ENCODE data around the gene CRYBG1.

Gene CRYBG1

DNA sequence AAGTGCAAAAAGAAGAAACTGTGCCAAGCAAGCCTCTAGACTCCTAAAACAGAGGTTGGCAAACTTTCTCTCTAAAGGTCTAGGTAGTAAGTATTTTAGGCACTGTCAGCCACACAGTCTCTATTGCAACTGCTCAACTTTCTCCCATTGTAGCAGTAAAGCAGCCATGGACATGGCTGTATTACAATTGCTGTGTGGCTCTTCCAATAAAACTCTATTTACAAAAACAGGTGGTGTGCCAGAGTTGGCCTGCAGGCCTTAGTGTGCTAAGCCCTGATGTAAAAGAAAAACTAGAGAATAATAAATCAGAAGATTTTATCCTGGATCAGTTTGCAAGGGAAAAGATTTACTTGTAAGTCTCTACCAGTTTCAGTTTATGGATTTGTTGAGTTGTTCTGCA lies 74.0 kb downstream of the CRYBG1 start:
- CTCF ChIA-PET, result interaction anchor here (1.0 kb wide), 1 partner anchor 132 kb away, joined by 3 read pairs; no protein-coding TSS in a partner anchor
- DNase-seq, result no peak
- H3K9me3 ChIP-seq (ENCODE audit: control extremely low read depth in 1 of 5, control insufficient read depth in 4 of 5, insufficient read depth in 2 of 5, low read depth in 1 of 5, low read length in 4 of 5), result no peaks in the 10 kb centered on the region

DNA sequence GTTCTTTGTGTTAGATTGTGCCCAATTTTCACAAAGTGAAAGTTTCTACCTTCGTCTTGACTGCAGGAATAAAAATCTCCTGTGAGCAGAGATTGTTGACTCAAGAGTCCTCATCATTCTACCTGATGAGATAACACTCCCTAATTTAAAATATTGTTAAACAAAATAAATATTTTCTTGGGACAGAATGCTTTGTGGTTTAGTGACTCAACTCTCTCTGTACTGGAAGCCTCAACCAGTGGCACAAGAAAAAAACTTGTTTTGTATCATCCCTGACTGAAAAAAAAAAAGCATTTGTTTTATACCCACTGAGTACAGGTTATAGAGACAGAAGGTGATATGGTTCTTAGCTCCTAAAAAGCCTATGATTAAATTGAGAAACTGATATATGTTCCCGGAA lies 78.9 kb downstream of the CRYBG1 start:
- ChIA-PET CTCF (interaction anchor here (0.6 to 13.7 kb wide), 3 partner anchors 79 to 131 kb away, joined by 3 to 309 read pairs (median 4); no protein-coding TSS in a partner anchor), POLR2A (no interaction called here)
- H3K4me1 ChIP-seq (ENCODE audit: control extremely low read depth in 1 of 4, control insufficient read depth in 4 of 4, insufficient read depth in 4 of 4, low read length in 3 of 4), result no peaks in the 10 kb centered on the region
- H3K27me3 ChIP-seq (replicated peaks in 2 of 5; ENCODE audit: control insufficient read depth in 4 of 5, insufficient read depth in 5 of 5, low read length in 4 of 5), result peaks cover 0 to 25% (median 4%) of the 10 kb centered on the region in 5 experiments
- no CpG with 5 or more reads among the region's 2 CpGs for WGBS (ENCODE audit: insufficient coverage)
- no peak overlapping the region for H3K4me3 ChIP-seq (ENCODE audit: control insufficient read depth in 1 of 7, extremely low read depth in 1 of 7, insufficient read depth in 4 of 7, low read depth in 2 of 7, low read length in 6 of 7)
- no peaks in the 10 kb centered on the region for H3K9me3 ChIP-seq (ENCODE audit: control extremely low read depth in 1 of 5, control insufficient read depth in 4 of 5, insufficient read depth in 2 of 5, low read depth in 1 of 5, low read length in 4 of 5)
- DNase-seq, result no peak
- H3K36me3 ChIP-seq (ENCODE audit: control insufficient read depth in 4 of 4, insufficient read depth in 4 of 4, low read length in 3 of 4), result no peaks in the 10 kb centered on the region
- H3K27ac ChIP-seq (ENCODE audit: insufficient read depth in 1 of 2, low read depth in 1 of 2, low read length in 2 of 2, poor library complexity in 1 of 2, severe bottlenecking in 2 of 2), result no peak overlapping the region

More for the DNA sequence above, 74.0 kb downstream of the CRYBG1 start:
- H3K4me3 ChIP-seq (ENCODE audit: control insufficient read depth in 1 of 7, extremely low read depth in 1 of 7, insufficient read depth in 4 of 7, low read depth in 2 of 7, low read length in 6 of 7), result no peak overlapping the region
- no peak overlapping the region for H3K27ac ChIP-seq (ENCODE audit: insufficient read depth in 1 of 2, low read depth in 1 of 2, low read length in 2 of 2, poor library complexity in 1 of 2, severe bottlenecking in 2 of 2)
- no peaks in the 10 kb centered on the region for H3K4me1 ChIP-seq (ENCODE audit: control extremely low read depth in 1 of 4, control insufficient read depth in 4 of 4, insufficient read depth in 4 of 4, low read length in 3 of 4)
- POLR2A ChIA-PET, result no interaction called here
- H3K36me3 ChIP-seq (ENCODE audit: control insufficient read depth in 4 of 4, insufficient read depth in 4 of 4, low read length in 3 of 4), result no peaks in the 10 kb centered on the region
- H3K27me3 ChIP-seq (replicated peaks in 2 of 5; ENCODE audit: control insufficient read depth in 4 of 5, insufficient read depth in 5 of 5, low read length in 4 of 5), result peaks cover 0 to 6% (median 0%) of the 10 kb centered on the region in 5 experiments

DNA sequence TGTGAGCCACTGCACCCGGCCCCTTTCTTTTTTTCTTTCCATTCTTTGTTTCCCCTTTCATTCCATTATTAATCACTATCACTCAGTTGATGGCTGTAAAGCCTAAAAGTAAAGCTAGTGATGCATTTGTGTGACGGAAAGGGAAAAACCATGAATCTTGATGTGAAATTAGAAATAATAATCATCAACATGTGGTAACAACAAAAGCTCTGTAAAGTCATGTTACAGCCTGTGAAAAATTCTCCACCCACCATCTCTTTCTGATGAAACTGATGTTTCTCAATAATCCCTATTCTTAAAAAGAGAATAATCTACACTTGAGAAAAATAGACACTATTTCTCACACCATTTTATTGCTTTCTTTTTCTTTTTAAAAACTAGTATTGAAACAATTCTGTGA lies 80.0 kb downstream of the CRYBG1 start:
- Histone ChIP-seq H3K9me3 (ENCODE audit: control extremely low read depth in 1 of 5, control insufficient read depth in 4 of 5, insufficient read depth in 2 of 5, low read depth in 1 of 5, low read length in 4 of 5) (no peaks in the 10 kb centered on the region), H3K4me1 (ENCODE audit: control extremely low read depth in 1 of 4, control insufficient read depth in 4 of 4, insufficient read depth in 4 of 4, low read length in 3 of 4) (no peaks in the 10 kb centered on the region), H3K36me3 (ENCODE audit: control insufficient read depth in 4 of 4, insufficient read depth in 4 of 4, low read length in 3 of 4) (no peaks in the 10 kb centered on the region), H3K27me3 (replicated peaks in 2 of 5; ENCODE audit: control insufficient read depth in 4 of 5, insufficient read depth in 5 of 5, low read length in 4 of 5) (peaks cover 0 to 25% (median 4%) of the 10 kb centered on the region in 5 experiments), H3K27ac (ENCODE audit: insufficient read depth in 1 of 2, low read depth in 1 of 2, low read length in 2 of 2, poor library complexity in 1 of 2, severe bottlenecking in 2 of 2) (no peak overlapping the region), H3K4me3 (ENCODE audit: control insufficient read depth in 1 of 7, extremely low read depth in 1 of 7, insufficient read depth in 4 of 7, low read depth in 2 of 7, low read length in 6 of 7) (no peak overlapping the region)
- CTCF ChIA-PET, result interaction anchor here (1.5 to 13.7 kb wide), 4 partner anchors 107 to 539 kb away, joined by 4 to 309 read pairs (median 6); no protein-coding TSS in a partner anchor
- POLR2A ChIA-PET, result no interaction called here
- no CpG with 5 or more reads among the region's 2 CpGs for WGBS (ENCODE audit: insufficient coverage)
- no peak for DNase-seq

DNA sequence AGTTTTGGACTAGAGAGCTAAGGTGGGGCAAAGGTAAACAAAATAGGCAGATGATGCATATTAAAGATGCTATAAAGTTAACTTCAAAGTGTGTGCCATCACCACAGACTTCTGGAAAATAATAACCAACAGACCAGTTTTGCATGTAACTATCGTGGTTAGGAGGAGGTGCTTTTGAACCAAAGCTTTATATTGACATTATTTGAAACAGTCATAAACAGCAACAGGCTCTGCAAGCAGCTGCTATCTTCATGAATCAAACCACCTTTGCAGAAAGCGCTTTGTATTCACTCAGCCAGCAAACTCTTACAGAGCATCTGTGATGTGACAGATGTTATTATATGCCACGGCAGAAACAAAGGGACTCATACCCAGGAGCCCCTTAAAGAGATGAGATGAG lies 81.9 kb downstream of the CRYBG1 start:
- Histone ChIP-seq H3K4me1 (ENCODE audit: control extremely low read depth in 1 of 4, control insufficient read depth in 4 of 4, insufficient read depth in 4 of 4, low read length in 3 of 4) (peaks cover 0 to 9% (median under 1%) of the 10 kb centered on the region in 4 experiments), H3K4me3 (ENCODE audit: control insufficient read depth in 1 of 7, extremely low read depth in 1 of 7, insufficient read depth in 4 of 7, low read depth in 2 of 7, low read length in 6 of 7) (no peak overlapping the region), H3K27ac (ENCODE audit: insufficient read depth in 1 of 2, low read depth in 1 of 2, low read length in 2 of 2, poor library complexity in 1 of 2, severe bottlenecking in 2 of 2) (no peak overlapping the region), H3K27me3 (replicated peaks in 2 of 5; ENCODE audit: control insufficient read depth in 4 of 5, insufficient read depth in 5 of 5, low read length in 4 of 5) (peaks cover 0 to 25% (median 4%) of the 10 kb centered on the region in 5 experiments), H3K36me3 (ENCODE audit: control insufficient read depth in 4 of 4, insufficient read depth in 4 of 4, low read length in 3 of 4) (no peaks in the 10 kb centered on the region), H3K9me3 (ENCODE audit: control extremely low read depth in 1 of 5, control insufficient read depth in 4 of 5, insufficient read depth in 2 of 5, low read depth in 1 of 5, low read length in 4 of 5) (no peaks in the 10 kb centered on the region)
- DNase-seq, result no peak
- WGBS (ENCODE audit: insufficient coverage), result 100% methylated on average over 1 of the region's 3 CpGs
- ChIA-PET CTCF (interaction anchor here (0.8 to 13.7 kb wide), 9 partner anchors 25 to 537 kb away, joined by 3 to 309 read pairs (median 4); no protein-coding TSS in a partner anchor), POLR2A (no interaction called here)

DNA sequence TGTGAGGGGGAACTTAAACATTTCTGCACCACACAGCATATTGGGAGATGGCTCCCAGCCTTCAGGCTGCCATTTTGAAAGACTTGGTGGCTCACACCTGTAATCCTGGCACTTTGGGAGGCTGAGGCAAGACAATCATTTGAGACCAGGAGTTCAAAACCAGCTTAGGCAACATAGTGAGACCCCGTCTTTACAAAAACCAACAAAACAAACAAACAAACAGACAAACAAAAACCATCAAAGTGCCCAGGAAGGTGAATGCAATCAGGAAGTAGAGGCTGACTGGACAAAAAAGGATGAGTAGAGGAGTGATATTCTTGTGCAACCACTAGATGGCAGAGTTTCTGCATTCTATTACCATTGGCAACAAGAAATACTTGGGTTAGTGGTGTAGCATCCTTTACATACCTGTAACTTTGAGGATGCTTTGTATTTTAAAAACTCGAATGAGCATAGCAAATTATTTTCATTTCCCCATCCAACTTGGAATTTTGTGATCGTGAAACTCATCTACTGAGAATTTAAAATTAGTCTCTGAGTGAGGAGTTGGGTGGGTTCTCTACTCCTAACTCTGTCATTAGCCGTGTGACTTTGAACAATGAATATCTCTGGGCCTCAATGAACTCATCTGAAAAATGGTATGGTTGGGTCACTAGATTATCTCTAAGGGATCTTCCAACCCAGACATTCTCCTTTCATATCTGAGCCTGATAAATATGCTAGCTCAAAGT lies 84.4 kb downstream of the CRYBG1 start:
- H3K4me1 ChIP-seq (ENCODE audit: control extremely low read depth in 1 of 4, control insufficient read depth in 4 of 4, insufficient read depth in 4 of 4, low read length in 3 of 4), result peaks cover 12 to 34% (median 20%) of the 10 kb centered on the region in 4 experiments
- H3K9me3 ChIP-seq (ENCODE audit: control extremely low read depth in 1 of 5, control insufficient read depth in 4 of 5, insufficient read depth in 2 of 5, low read depth in 1 of 5, low read length in 4 of 5), result no peaks in the 10 kb centered on the region
- no peaks in the 10 kb centered on the region for H3K36me3 ChIP-seq (ENCODE audit: control insufficient read depth in 4 of 4, insufficient read depth in 4 of 4, low read length in 3 of 4)
- H3K4me3 ChIP-seq (ENCODE audit: control insufficient read depth in 1 of 7, extremely low read depth in 1 of 7, insufficient read depth in 4 of 7, low read depth in 2 of 7, low read length in 6 of 7), result no peak overlapping the region
- DNase-seq, result peak; percentile 75 to 83 (median 83)
- peaks cover 0 to 19% (median 2%) of the 10 kb centered on the region in 5 experiments for H3K27me3 ChIP-seq (replicated peaks in 2 of 5; ENCODE audit: control insufficient read depth in 4 of 5, insufficient read depth in 5 of 5, low read length in 4 of 5)
- ChIA-PET POLR2A (no interaction called here), CTCF (interaction anchor here (0.6 to 13.7 kb wide), 31 partner anchors 17 to 553 kb away, joined by 3 to 309 read pairs (median 3); partner anchors contain the start of gene ATG5)
- WGBS (ENCODE audit: insufficient coverage), result no CpG with 5 or more reads among the region's 4 CpGs
- no peak overlapping the region for H3K27ac ChIP-seq (ENCODE audit: insufficient read depth in 1 of 2, low read depth in 1 of 2, low read length in 2 of 2, poor library complexity in 1 of 2, severe bottlenecking in 2 of 2)

DNA sequence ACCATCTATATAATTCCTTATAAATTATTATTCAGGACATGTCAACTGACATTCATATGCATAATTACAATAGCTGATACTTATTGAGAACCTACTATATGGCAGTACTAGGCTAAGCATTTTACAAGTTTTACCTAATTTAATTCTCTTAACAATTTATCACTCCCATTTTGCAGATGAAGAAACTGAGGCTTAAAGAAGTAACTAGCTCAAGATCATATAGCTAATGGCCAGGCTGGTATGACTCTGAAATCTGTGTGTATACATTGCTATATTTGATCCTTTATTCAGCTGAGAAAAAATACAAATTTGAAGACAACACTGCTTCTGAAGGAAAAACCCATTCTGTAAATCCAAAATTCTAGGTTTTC lies 85.0 kb downstream of the CRYBG1 start:
- Histone ChIP-seq H3K36me3 (ENCODE audit: control insufficient read depth in 4 of 4, insufficient read depth in 4 of 4, low read length in 3 of 4) (no peaks in the 10 kb centered on the region), H3K4me3 (ENCODE audit: control insufficient read depth in 1 of 7, extremely low read depth in 1 of 7, insufficient read depth in 4 of 7, low read depth in 2 of 7, low read length in 6 of 7) (no peak overlapping the region), H3K4me1 (ENCODE audit: control extremely low read depth in 1 of 4, control insufficient read depth in 4 of 4, insufficient read depth in 4 of 4, low read length in 3 of 4) (peaks cover 17 to 39% (median 24%) of the 10 kb centered on the region in 4 experiments), H3K9me3 (ENCODE audit: control extremely low read depth in 1 of 5, control insufficient read depth in 4 of 5, insufficient read depth in 2 of 5, low read depth in 1 of 5, low read length in 4 of 5) (no peaks in the 10 kb centered on the region), H3K27me3 (replicated peaks in 2 of 5; ENCODE audit: control insufficient read depth in 4 of 5, insufficient read depth in 5 of 5, low read length in 4 of 5) (peaks cover 0 to 15% (median 2%) of the 10 kb centered on the region in 5 experiments), H3K27ac (ENCODE audit: insufficient read depth in 1 of 2, low read depth in 1 of 2, low read length in 2 of 2, poor library complexity in 1 of 2, severe bottlenecking in 2 of 2) (no peak overlapping the region)
- DNase-seq, result no peak
- ChIA-PET POLR2A (interaction anchor here (0.6 kb wide), 1 partner anchor 349 kb away, joined by 3 read pairs; no protein-coding TSS in a partner anchor), CTCF (interaction anchor here (0.6 to 13.7 kb wide), 32 partner anchors 17 to 552 kb away, joined by 3 to 309 read pairs (median 3); partner anchors contain the start of gene ATG5)

DNA sequence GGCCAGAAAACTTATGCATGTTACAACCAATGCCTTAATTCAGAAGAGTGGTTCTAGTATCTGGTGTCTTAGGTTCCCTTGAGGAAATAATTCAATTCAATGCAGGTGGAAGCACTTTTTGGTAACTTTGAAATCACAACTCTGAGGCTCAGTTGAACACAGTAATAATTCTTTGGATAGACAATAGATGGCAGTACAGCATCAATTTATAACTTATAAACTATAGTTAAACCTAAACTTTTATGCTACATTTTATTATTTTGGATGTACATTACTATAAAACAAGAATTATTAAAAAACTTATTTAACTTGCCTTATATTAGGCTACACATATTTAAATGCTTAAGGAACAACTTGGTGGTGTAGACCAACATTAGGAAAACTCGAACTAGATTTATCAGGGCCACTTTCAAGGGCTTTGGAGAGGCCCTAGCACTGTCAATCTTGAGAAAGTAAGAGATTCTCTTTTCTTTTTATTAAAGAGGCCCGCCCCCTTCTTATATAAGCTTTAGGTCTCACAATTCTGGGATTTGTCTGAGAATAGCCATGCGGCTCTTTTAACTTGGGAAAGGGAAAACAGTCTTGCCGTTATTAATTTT lies 85.9 kb downstream of the CRYBG1 start:
- whole genome bisulfite sequencing (ENCODE audit: insufficient coverage), result 71% methylated on average over 1 of the region's 4 CpGs
- H3K4me3 ChIP-seq (ENCODE audit: control insufficient read depth in 1 of 7, extremely low read depth in 1 of 7, insufficient read depth in 4 of 7, low read depth in 2 of 7, low read length in 6 of 7), result no peak overlapping the region
- ChIA-PET CTCF (interaction anchor here (0.7 to 13.7 kb wide), 13 partner anchors 26 to 139 kb away, joined by 3 to 309 read pairs (median 4); no protein-coding TSS in a partner anchor), POLR2A (no interaction called here)
- H3K27me3 ChIP-seq (replicated peaks in 2 of 5; ENCODE audit: control insufficient read depth in 4 of 5, insufficient read depth in 5 of 5, low read length in 4 of 5), result peaks cover 0 to 9% (median 2%) of the 10 kb centered on the region in 5 experiments
- H3K4me1 ChIP-seq (ENCODE audit: control extremely low read depth in 1 of 4, control insufficient read depth in 4 of 4, insufficient read depth in 4 of 4, low read length in 3 of 4), result peaks cover 17 to 48% (median 29%) of the 10 kb centered on the region in 4 experiments
- H3K9me3 ChIP-seq (ENCODE audit: control extremely low read depth in 1 of 5, control insufficient read depth in 4 of 5, insufficient read depth in 2 of 5, low read depth in 1 of 5, low read length in 4 of 5), result no peaks in the 10 kb centered on the region
- peak; percentile 21 to 46 (median 45) for DNase-seq
- H3K36me3 ChIP-seq (ENCODE audit: control insufficient read depth in 4 of 4, insufficient read depth in 4 of 4, low read length in 3 of 4), result no peaks in the 10 kb centered on the region
- no peak overlapping the region for H3K27ac ChIP-seq (ENCODE audit: insufficient read depth in 1 of 2, low read depth in 1 of 2, low read length in 2 of 2, poor library complexity in 1 of 2, severe bottlenecking in 2 of 2)
